Kidney (tissue), 14 donors: ENCODE data around the gene SPHK1. TPM values are rescaled to one million over a fixed set of nuclear protein-coding genes. Genes with fewer than 3 reads are reported as not detected.
A peak's percentile ranks its signal among the peaks of the same experiment; 100 is the strongest.

Experiments used
- DNase-seq, 5 donors: peaks; one replicate each; pipeline ENCODE4 v3.0.0-alpha.2; 2013 to 2020
- FAIRE-seq: peaks from 2 replicates; lab custom pipeline; 2012; peaks lifted over from hg19 to GRCh38; lab: Jason Lieb, UNC
- H3K27ac ChIP-seq, 2 donors: one replicate each; pipeline ENCODE4 v1.7.0; 2013; ENCODE audit warnings: low read depth in 2 of 2, low read length in 2 of 2, inconsistent platforms in 1 of 2
- H3K27me3 ChIP-seq: one replicate; pipeline ENCODE4 v1.7.1; 2013; ENCODE audit warnings: low read length, inconsistent platforms; ENCODE audit not compliant: control insufficient read depth, insufficient read depth
- H3K36me3 ChIP-seq, 3 donors: one replicate each; pipeline versions ENCODE4 v1.7.0 to v1.7.1; 2013; ENCODE audit warnings: low read length in 3 of 3, control low read depth in 1 of 3, inconsistent platforms in 1 of 3; ENCODE audit not compliant: insufficient read depth in 3 of 3, control insufficient read depth in 2 of 3
- H3K4me1 ChIP-seq, 3 donors: one replicate each; pipeline versions ENCODE4 v1.7.0 to v1.7.1; 2013; ENCODE audit warnings: low read length in 3 of 3, inconsistent platforms in 1 of 3, low read depth in 1 of 3; ENCODE audit not compliant: control insufficient read depth in 2 of 3, insufficient read depth in 2 of 3
- H3K4me3 ChIP-seq, 3 donors: one replicate each; pipeline versions ENCODE4 v1.7.0 to v1.8.1; 2013; ENCODE audit warnings: low read length in 3 of 3, control low read depth in 1 of 3, inconsistent platforms in 1 of 3
- H3K9ac ChIP-seq, 3 donors: one replicate each; pipeline versions ENCODE4 v1.7.0 to v1.7.1; 2013; ENCODE audit warnings: low read length in 3 of 3, control low read depth in 1 of 3, inconsistent platforms in 1 of 3
- H3K9me3 ChIP-seq, 3 donors: one replicate each; pipeline versions ENCODE4 v1.7.0 to v1.7.1; 2013; ENCODE audit warnings: low read length in 3 of 3, control low read depth in 1 of 3, inconsistent platforms in 1 of 3; ENCODE audit not compliant: control insufficient read depth in 2 of 3, insufficient read depth in 1 of 3
- intact Hi-C: fragments of 100-400 bp; cut with DNase I; formaldehyde crosslinking; loops from one replicate; pipeline ENCODE4 v1.11.1; 2022
- polyA plus RNA-seq: library from polyadenylated mRNA; stranded (reverse); fragments of 350-450 nt; fragmentation: Illumina TruSeq; extraction: RNeasy Lipid Tissue Mini Kit (QIAGEN cat#74804); gene quantifications from one replicate; pipeline ENCODE4 v1.2.3, GENCODE V29; 2014; ENCODE audit warnings: low read depth, low replicate concordance; ENCODE audit not compliant: insufficient read depth
- total RNA-seq: library from RNA; stranded (reverse); fragmentation: NEBNext Ultra II Directional; extraction: Animal tissue kit (Norgen Biotek cat#: 25700); gene quantifications from one replicate; pipeline ENCODE4 v1.2.1, GENCODE V29; 2021
- TF ChIP-seq, protein P1 (sequence below): IDR thresholded peaks from 3 replicates; pipeline ENCODE4 v1.5.1; 2012; ENCODE audit warnings: mild to moderate bottlenecking, moderate library complexity, borderline replicate concordance; ENCODE audit not compliant: insufficient read depth; ENCODE audit errors: extremely low read depth
- donor health status: control.
- donor health status: control.
- donor health status: control.
- donor health status: control.
- donor health status: control.
- donor health status: DM: yes; HTN: yes; CAD: no.
- donor health status: Normal renal cell carcinoma (clear cell type).

The SPHK1 gene
- total and polyA plus RNA-seq, 2 donors from 2014 or later = 1.5 to 10.4 TPM

- no peak overlapping the region for H3K9ac ChIP-seq
- FAIRE-seq = no peak
- H3K36me3 ChIP-seq = peaks cover 0 to 12% (median 4%) of the 10 kb centered on the region in 3 donors
- H3K4me3 ChIP-seq = no peak overlapping the region
- H3K27ac ChIP-seq = no peak overlapping the region
- H3K27me3 ChIP-seq = no peaks in the 10 kb centered on the region
- no peaks in the 10 kb centered on the region for H3K9me3 ChIP-seq
- TF ChIP-seq, protein P1, sequence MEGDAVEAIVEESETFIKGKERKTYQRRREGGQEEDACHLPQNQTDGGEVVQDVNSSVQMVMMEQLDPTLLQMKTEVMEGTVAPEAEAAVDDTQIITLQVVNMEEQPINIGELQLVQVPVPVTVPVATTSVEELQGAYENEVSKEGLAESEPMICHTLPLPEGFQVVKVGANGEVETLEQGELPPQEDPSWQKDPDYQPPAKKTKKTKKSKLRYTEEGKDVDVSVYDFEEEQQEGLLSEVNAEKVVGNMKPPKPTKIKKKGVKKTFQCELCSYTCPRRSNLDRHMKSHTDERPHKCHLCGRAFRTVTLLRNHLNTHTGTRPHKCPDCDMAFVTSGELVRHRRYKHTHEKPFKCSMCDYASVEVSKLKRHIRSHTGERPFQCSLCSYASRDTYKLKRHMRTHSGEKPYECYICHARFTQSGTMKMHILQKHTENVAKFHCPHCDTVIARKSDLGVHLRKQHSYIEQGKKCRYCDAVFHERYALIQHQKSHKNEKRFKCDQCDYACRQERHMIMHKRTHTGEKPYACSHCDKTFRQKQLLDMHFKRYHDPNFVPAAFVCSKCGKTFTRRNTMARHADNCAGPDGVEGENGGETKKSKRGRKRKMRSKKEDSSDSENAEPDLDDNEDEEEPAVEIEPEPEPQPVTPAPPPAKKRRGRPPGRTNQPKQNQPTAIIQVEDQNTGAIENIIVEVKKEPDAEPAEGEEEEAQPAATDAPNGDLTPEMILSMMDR = no peak
- intact Hi-C loops = no loop called here
- peak in 1 of 5 donors; percentile 9 for DNase-seq
- peaks cover 0 to 17% (median 0%) of the 10 kb centered on the region in 3 donors for H3K4me1 ChIP-seq
These were observed 4.8 kb downstream of the SPHK1 start for GRCh38 chr17:76388966-76389888.

DNA sequence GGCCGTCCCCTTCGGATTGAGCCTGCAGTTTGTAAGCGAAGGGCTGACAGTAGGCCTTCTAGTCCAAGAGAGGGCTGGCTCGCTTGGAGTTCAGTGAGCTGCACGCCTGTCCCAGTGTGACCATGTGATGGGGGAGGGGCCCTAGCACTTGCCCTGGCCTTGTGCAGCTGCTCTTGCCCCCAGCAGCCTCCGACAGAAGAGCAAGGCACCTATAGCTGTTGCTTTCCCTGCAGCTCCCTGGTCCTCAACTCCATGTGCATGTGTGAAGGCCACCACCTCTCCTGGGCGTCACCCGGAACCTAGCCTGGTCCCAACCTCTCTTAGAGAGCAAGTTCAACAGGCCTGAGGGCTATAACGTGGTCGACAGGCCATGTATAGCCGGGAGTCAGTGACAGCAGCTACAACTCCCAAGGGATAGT is 5.6 kb downstream of the SPHK1 start:
- Histone ChIP-seq H3K36me3 (peaks cover 0 to 12% (median 5%) of the 10 kb centered on the region in 3 donors), H3K27me3 (no peaks in the 10 kb centered on the region), H3K9me3 (no peaks in the 10 kb centered on the region), H3K4me3 (no peak overlapping the region), H3K9ac (no peak overlapping the region), H3K27ac (no peak overlapping the region), H3K4me1 (peaks cover 0 to 12% (median 0%) of the 10 kb centered on the region in 3 donors)
- FAIRE-seq (no peak), DNase-seq (peak in 1 of 5 donors; percentile 8)
- TF ChIP-seq, protein P1 = no peak
- intact Hi-C loops = no loop called here

DNA sequence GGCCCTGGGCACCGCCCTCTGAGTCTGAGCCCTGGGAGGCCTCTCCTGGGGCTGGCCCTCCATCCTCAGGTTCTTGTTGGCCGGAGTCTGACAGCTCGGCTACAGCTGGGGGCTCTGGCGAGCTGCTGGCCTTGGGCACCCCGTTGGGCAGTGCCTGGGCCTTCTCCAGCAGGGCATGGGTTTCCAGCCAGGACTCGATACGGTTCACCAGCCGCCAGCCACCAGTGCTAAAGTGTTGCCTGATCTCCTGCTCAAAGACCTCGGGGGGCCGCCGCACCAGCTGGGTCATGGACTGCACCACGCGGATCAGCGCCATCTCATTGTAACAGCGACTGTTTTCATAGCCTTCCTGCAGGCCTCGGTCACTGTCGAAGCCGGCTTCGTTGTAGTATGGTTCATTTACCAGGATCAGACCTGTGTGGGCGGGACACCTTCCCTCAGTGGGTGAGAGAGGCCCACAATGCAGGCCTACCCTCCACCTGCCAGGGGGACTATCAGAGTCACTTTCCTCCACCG is 6.8 kb downstream of the SPHK1 start:
- H3K27me3 ChIP-seq = no peaks in the 10 kb centered on the region
- no peak overlapping the region for H3K4me3 ChIP-seq
- peaks cover 0 to 21% (median 11%) of the 10 kb centered on the region in 3 donors for H3K36me3 ChIP-seq
- TF ChIP-seq, protein P1 = no peak
- H3K9me3 ChIP-seq = no peaks in the 10 kb centered on the region
- FAIRE-seq (no peak), DNase-seq (peak in 3 of 5 donors; percentile 10 to 73 (median 18))
- intact Hi-C loops = no loop called here
- H3K27ac ChIP-seq = no peak overlapping the region
- no peak overlapping the region for H3K9ac ChIP-seq
- peaks cover 0 to 3% (median 0%) of the 10 kb centered on the region in 3 donors for H3K4me1 ChIP-seq
